H1 (cell line): ENCODE data around the gene PLEKHA1. TPM values are rescaled to one million over a fixed set of nuclear protein-coding genes. Genes with fewer than 3 reads are reported as not detected.

ENCODE experiments used
- CTCF ChIA-PET: fragments of 300-600 bp; sonication (Branson Sonifier 250); formaldehyde crosslinking; loops from one replicate; lab custom pipeline; 2021; ENCODE audit not compliant: partially characterized antibody; lab: Charles Lee
- POLR2A ChIA-PET: fragments of 300-600 bp; sonication (Branson Sonifier 250); formaldehyde crosslinking; loops from one replicate; lab custom pipeline; 2021; ENCODE audit warnings: inconsistent platforms; ENCODE audit not compliant: partially characterized antibody; lab: Charles Lee
- DNase-seq, 2 experiments: peaks; one replicate each; pipeline versions ENCODE4 v3.0.0 to v3.0.0-alpha.2; 2010 to 2022; ENCODE audit warnings: low spot score in 2 of 2, low read depth in 1 of 2, mixed read lengths in 1 of 2
- FAIRE-seq: peaks from 2 replicates; lab custom pipeline; 2011; peaks lifted over from hg19 to GRCh38; lab: Jason Lieb, UNC
- H2AFZ ChIP-seq: 2 replicates; pipeline ENCODE4 v1.8.1; 2012; ENCODE audit warnings: low read length, inconsistent platforms
- H2AK5ac ChIP-seq: 2 replicates; pipeline ENCODE4 v1.6.1; 2013; ENCODE audit warnings: low read depth, low read length
- H2BK120ac ChIP-seq: replicated peaks from 2 replicates; pipeline ENCODE3; 2013; ENCODE audit warnings: low read depth, low read length, inconsistent platforms
- H2BK12ac ChIP-seq: 2 replicates; pipeline ENCODE4 v1.6.1; 2013; ENCODE audit warnings: low read depth, low read length
- H2BK15ac ChIP-seq: 2 replicates; pipeline ENCODE4 v1.6.1; 2013; ENCODE audit warnings: low read length
- H2BK20ac ChIP-seq: 2 replicates; pipeline ENCODE4 v1.6.1; 2013; ENCODE audit warnings: low read length
- H2BK5ac ChIP-seq: 2 replicates; pipeline ENCODE4 v1.6.1; 2013; ENCODE audit warnings: low read depth, low read length
- H3K14ac ChIP-seq: 2 replicates; pipeline ENCODE4 v1.6.1; 2013; ENCODE audit warnings: inconsistent platforms; ENCODE audit not compliant: insufficient read length
- H3K18ac ChIP-seq: 2 replicates; pipeline ENCODE4 v1.6.1; 2013; ENCODE audit warnings: low read length; ENCODE audit errors: extremely low read depth
- H3K23ac ChIP-seq: 2 replicates; pipeline ENCODE4 v1.6.1; 2013; ENCODE audit warnings: inconsistent platforms; ENCODE audit not compliant: insufficient read length
- H3K23me2 ChIP-seq: 2 replicates; pipeline ENCODE4 v1.6.1; 2013; ENCODE audit warnings: low read depth, low read length
- H3K27ac ChIP-seq: 2 replicates; pipeline ENCODE4 v1.6.1; 2011; ENCODE audit warnings: low read depth, low read length, inconsistent platforms
- H3K27me3 ChIP-seq, 4 experiments: replicated peaks in 1 of 4; 1 replicate in 1 of 4; 2 replicates in 3 of 4; pipeline versions ENCODE4 v1.6.1 to v1.8.1; 2011 to 2013; ENCODE audit warnings: low read length in 3 of 4, mild to moderate bottlenecking in 3 of 4, inconsistent platforms in 2 of 4, mixed read lengths in 2 of 4, moderate library complexity in 1 of 4; ENCODE audit not compliant: control insufficient read depth in 3 of 4, insufficient read depth in 3 of 4; ENCODE audit errors: extremely low read depth in 1 of 4
- H3K36me3 ChIP-seq, 4 experiments: 2 replicates each; pipeline versions ENCODE4 v1.6.1 to v1.8.1; 2011 to 2013; ENCODE audit warnings: mild to moderate bottlenecking in 4 of 4, low read length in 3 of 4, moderate library complexity in 2 of 4, control low read depth in 1 of 4, inconsistent platforms in 1 of 4; ENCODE audit not compliant: insufficient read depth in 4 of 4, control insufficient read depth in 2 of 4
- H3K4ac ChIP-seq: replicated peaks from 2 replicates; pipeline ENCODE3; 2013; ENCODE audit warnings: low read length, low read depth, mixed read lengths, inconsistent platforms; ENCODE audit not compliant: insufficient read length
- H3K4me1 ChIP-seq, 4 experiments: replicated peaks in 1 of 4; 1 replicate in 1 of 4; 2 replicates in 3 of 4; pipeline versions ENCODE4 v1.6.1 to v1.8.1; 2011 to 2013; ENCODE audit warnings: low read length in 3 of 4, inconsistent platforms in 2 of 4, mixed read lengths in 1 of 4; ENCODE audit not compliant: insufficient read depth in 4 of 4, control insufficient read depth in 3 of 4
- H3K4me2 ChIP-seq, 2 experiments: 2 replicates each; pipeline versions ENCODE4 v1.6.1 to v1.8.1; 2011 to 2013; ENCODE audit warnings: low read depth in 2 of 2, low read length in 2 of 2, control low read depth in 1 of 2, inconsistent platforms in 1 of 2, mild to moderate bottlenecking in 1 of 2; ENCODE audit not compliant: insufficient read depth in 1 of 2
- H3K4me3 ChIP-seq, 4 experiments: fragments of 200-600, 300-600 bp in 1 of 4; sonication (generic), shearing (Covaris generic), sonication (Bioruptor Twin) in 1 of 4; 2 replicates each; pipeline versions ENCODE4 v1.5.1 to v1.8.1; 2011 to 2016; ENCODE audit warnings: low read length in 4 of 4, low read depth in 3 of 4, control low read depth in 2 of 4, inconsistent platforms in 2 of 4, mild to moderate bottlenecking in 2 of 4, mixed read lengths in 1 of 4, moderate library complexity in 1 of 4; ENCODE audit not compliant: insufficient read depth in 2 of 4; ENCODE audit errors: extremely low read depth in 1 of 4
- H3K56ac ChIP-seq: replicated peaks from 2 replicates; pipeline ENCODE3; 2013; ENCODE audit warnings: low read depth, mild to moderate bottlenecking, mixed read lengths, low read length, inconsistent platforms; ENCODE audit not compliant: insufficient read length
- H3K79me1 ChIP-seq: 2 replicates; pipeline ENCODE4 v1.6.1; 2013; ENCODE audit warnings: low read depth, low read length, control low read depth
- H3K79me2 ChIP-seq, 2 experiments: 2 replicates each; pipeline versions ENCODE4 v1.6.1 to v1.8.1; 2012 to 2013; ENCODE audit warnings: low read length in 2 of 2, mild to moderate bottlenecking in 2 of 2, inconsistent platforms in 1 of 2; ENCODE audit not compliant: insufficient read depth in 2 of 2, control insufficient read depth in 1 of 2
- H3K9ac ChIP-seq, 4 experiments: replicated peaks in 1 of 4; 1 replicate in 1 of 4; 2 replicates in 3 of 4; pipeline versions ENCODE4 v1.6.1 to v1.8.1; 2011 to 2013; ENCODE audit warnings: low read depth in 3 of 4, low read length in 3 of 4, control low read depth in 2 of 4, mild to moderate bottlenecking in 2 of 4, moderate library complexity in 2 of 4, inconsistent platforms in 1 of 4; ENCODE audit errors: extremely low read depth in 1 of 4
- H3K9me3 ChIP-seq, 2 experiments: 2 replicates each; pipeline versions ENCODE4 v1.6.1 to v1.8.1; 2012 to 2013; ENCODE audit warnings: mild to moderate bottlenecking in 2 of 2, moderate library complexity in 2 of 2, control low read depth in 1 of 2, inconsistent platforms in 1 of 2, low read depth in 1 of 2, low read length in 1 of 2, mixed read lengths in 1 of 2; ENCODE audit not compliant: insufficient read depth in 2 of 2
- H4K20me1 ChIP-seq, 2 experiments: replicated peaks in 1 of 2; 2 replicates each; pipeline versions ENCODE3 to v1.8.1; 2011 to 2013; ENCODE audit warnings: inconsistent platforms in 2 of 2, low read length in 2 of 2, mild to moderate bottlenecking in 1 of 2; ENCODE audit not compliant: insufficient read depth in 2 of 2, control insufficient read depth in 1 of 2
- H4K5ac ChIP-seq: 2 replicates; pipeline ENCODE4 v1.6.1; 2013; ENCODE audit warnings: low read length, low read depth, mixed read lengths, inconsistent platforms; ENCODE audit not compliant: insufficient read length
- H4K8ac ChIP-seq: 2 replicates; pipeline ENCODE4 v1.8.0; 2013; ENCODE audit warnings: mild to moderate bottlenecking, moderate library complexity, low read length, inconsistent platforms; ENCODE audit not compliant: insufficient read depth; ENCODE audit errors: extremely low read depth
- H4K91ac ChIP-seq: replicated peaks from 2 replicates; pipeline ENCODE3; 2013; ENCODE audit warnings: low read length, mixed read lengths, inconsistent platforms; ENCODE audit not compliant: insufficient read length
- CBX5 ChIP-seq: fragments of 300-800, 300-1000 bp; sonication (generic); IDR thresholded peaks from 2 replicates; pipeline ENCODE4 v1.7.1; 2016; ENCODE audit warnings: antibody characterized with exemption, low read length, low read depth
- CHD1 ChIP-seq: IDR thresholded peaks from 2 replicates; pipeline ENCODE4 v1.6.1; 2012; ENCODE audit warnings: low read depth, low read length, improper control_type of control experiment
- CREB1 ChIP-seq: IDR thresholded peaks from 2 replicates; pipeline ENCODE4 v1.6.1; 2012; ENCODE audit warnings: inconsistent platforms
- WGBS, 2 experiments: shearing (Covaris generic) in 1 of 2; methylation state at CpG; one replicate each; pipeline versions ENCODE4 v1.1.6 to v1.1.7; 2013 to 2015; ENCODE audit warnings: low lambda C conversion rate in 2 of 2, mixed read lengths in 2 of 2, inconsistent platforms in 1 of 2, low coverage in 1 of 2, missing lambda C conversion rate in 1 of 2; ENCODE audit not compliant: insufficient replicate concordance in 2 of 2, insufficient coverage in 1 of 2, insufficient read length in 1 of 2; ENCODE audit errors: extremely low coverage in 1 of 2, missing lambda C conversion rate in 1 of 2; 5-methylcytosine and 5-hydroxymethylcytosine counted together
- polyA plus RNA-seq, 7 experiments: library from polyadenylated mRNA; depleted of rRNA in 3 of 7; stranded (reverse) in 5 of 7; unstranded in 2 of 7; fragments of >200 nt in 5 of 7; fragments of 200-250 nt in 2 of 7; gene quantifications; 1 replicate in 5 of 7; 2 replicates in 1 of 7; 4 replicates in 1 of 7; pipeline versions ENCODE4 v1.2.1 to v1.2.3, GENCODE V29; 2011 to 2013; ENCODE audit warnings: missing spikeins in 2 of 7, mixed read lengths in 2 of 7
- total RNA-seq: library from RNA; stranded (reverse); fragmentation: NEBNext Ultra II Directional; extraction: Animal tissue kit (Norgen Biotek cat#: 25700); gene quantifications from 2 replicates; pipeline ENCODE4 v1.2.1, GENCODE V29; 2021

PLEKHA1 gene
- total and polyA plus RNA-seq, 2 of the 8 experiments (the other 6 are each of a cell fraction or from before 2014, with no cell fraction given): 15.6 to 39.7 TPM

- TF ChIP-seq CBX5: no peak
- no peak for TF ChIP-seq CREB1
- no peak for TF ChIP-seq CHD1
- Histone ChIP-seq H3K56ac (no peak overlapping the region), H3K23ac (no peak overlapping the region), H4K91ac (no peak overlapping the region), H3K4me1 (peaks cover 0 to 3% (median 0%) of the 10 kb centered on the region in 4 experiments; a peak in 2 of 7 replicates), H2BK20ac (no peak overlapping the region), H2AK5ac (no peak overlapping the region), H4K20me1 (peaks cover 0 to 2% of the 10 kb centered on the region in 2 experiments), H3K18ac (no peak overlapping the region), H2AFZ (no peak overlapping the region), H3K79me2 (peaks cover 14 to 84% of the 10 kb centered on the region in 2 experiments; a peak in 3 of 4 replicates), H3K27me3 (no peaks in the 10 kb centered on the region), H3K4me2 (no peak overlapping the region), H3K4me3 (no peak overlapping the region), H3K9ac (no peak overlapping the region), H3K14ac (no peak overlapping the region), H3K9me3 (no peaks in the 10 kb centered on the region), H3K23me2 (peaks cover 2% of the 10 kb centered on the region), H3K27ac (no peak overlapping the region), H2BK12ac (no peak overlapping the region), H2BK120ac (no peak overlapping the region), H3K36me3 (no peaks in the 10 kb centered on the region; a peak in 3 of 8 replicates), H3K4ac (no peak overlapping the region), H4K8ac (no peak overlapping the region), H2BK5ac (no peak overlapping the region), H3K79me1 (peaks cover 6% of the 10 kb centered on the region; the same call in 1 of the 2 replicates), H4K5ac (no peak overlapping the region), H2BK15ac (no peak overlapping the region)
- DNase-seq: no peak
- POLR2A ChIA-PET: no interaction called here
- no peak for FAIRE-seq
- WGBS, 2 experiments: 88% methylated on average over 5 of the region's 5 CpGs; no CpG with 5 or more reads in 1 of the 2 experiments
- CTCF ChIA-PET: no interaction called here
These were observed 4.5 kb downstream of the PLEKHA1 start for GRCh38 chr10:122379041-122379440.
